H9 (cell line): ENCODE data around the gene SGCD. TPM values are rescaled to one million over a fixed set of nuclear protein-coding genes. Genes with fewer than 3 reads are reported as not detected.

Source experiments
- DNase-seq: peaks from one replicate; pipeline ENCODE4 v3.0.0-alpha.2; 2017
- H2AFZ ChIP-seq: one replicate; pipeline ENCODE4 v1.6.1; 2013; ENCODE audit warnings: mild to moderate bottlenecking, low read length, control low read depth, moderate library complexity
- H2AK5ac ChIP-seq: 2 replicates; pipeline ENCODE4 v1.6.1; 2013; ENCODE audit warnings: low read length, control low read depth, mixed read lengths; ENCODE audit not compliant: insufficient read length
- H2BK120ac ChIP-seq: one replicate; pipeline ENCODE4 v1.6.1; 2013; ENCODE audit warnings: low read depth, mild to moderate bottlenecking, low read length, control low read depth, inconsistent platforms; ENCODE audit not compliant: poor library complexity, severe bottlenecking
- H2BK12ac ChIP-seq: 2 replicates; pipeline ENCODE4 v1.6.1; 2013; ENCODE audit warnings: low read length, control low read depth, mixed read lengths, low read depth; ENCODE audit not compliant: insufficient read length
- H2BK15ac ChIP-seq: 2 replicates; pipeline ENCODE4 v1.6.1; 2013; ENCODE audit warnings: low read depth, low read length, control low read depth
- H2BK20ac ChIP-seq: one replicate; pipeline ENCODE4 v1.6.1; 2013; ENCODE audit warnings: low read depth, mild to moderate bottlenecking, low read length, control low read depth, inconsistent platforms; ENCODE audit not compliant: poor library complexity, severe bottlenecking
- H2BK5ac ChIP-seq: 2 replicates; pipeline ENCODE4 v1.6.1; 2013; ENCODE audit warnings: low read length, control low read depth, mixed read lengths; ENCODE audit not compliant: insufficient read length
- H3K14ac ChIP-seq: 2 replicates; pipeline ENCODE4 v1.6.1; 2013; ENCODE audit warnings: low read length, control low read depth; ENCODE audit not compliant: insufficient read depth
- H3K18ac ChIP-seq: 2 replicates; pipeline ENCODE4 v1.6.1; 2013; ENCODE audit warnings: low read depth, mild to moderate bottlenecking, mixed read lengths, low read length, control low read depth; ENCODE audit not compliant: insufficient read length
- H3K23ac ChIP-seq: 2 replicates; pipeline ENCODE4 v1.6.1; 2013; ENCODE audit warnings: low read length, control low read depth, mixed read lengths, low read depth; ENCODE audit not compliant: insufficient read length
- H3K23me2 ChIP-seq: 2 replicates; pipeline ENCODE4 v1.6.1; 2013; ENCODE audit warnings: low read depth, mild to moderate bottlenecking, mixed read lengths, low read length, control low read depth; ENCODE audit not compliant: insufficient read length, poor library complexity, severe bottlenecking
- H3K27ac ChIP-seq: 2 replicates; pipeline ENCODE4 v1.5.1; 2013; ENCODE audit warnings: low read length, control low read depth, mixed read lengths, low read depth; ENCODE audit not compliant: insufficient read length
- H3K27me3 ChIP-seq: 2 replicates; pipeline ENCODE4 v1.6.1; 2013; ENCODE audit warnings: low read length, control low read depth, inconsistent platforms; ENCODE audit not compliant: insufficient read depth
- H3K4ac ChIP-seq: 2 replicates; pipeline ENCODE4 v1.6.1; 2013; ENCODE audit warnings: low read depth, mild to moderate bottlenecking, control low read depth, inconsistent platforms, low read length, moderate library complexity
- H3K4me1 ChIP-seq: 2 replicates; pipeline ENCODE4 v1.6.1; 2013; ENCODE audit warnings: low read length, control low read depth, inconsistent platforms; ENCODE audit not compliant: insufficient read depth
- H3K4me2 ChIP-seq: 2 replicates; pipeline ENCODE4 v1.6.1; 2013; ENCODE audit warnings: low read length, control low read depth, mixed read lengths; ENCODE audit not compliant: insufficient read length, insufficient read depth
- H3K56ac ChIP-seq: 2 replicates; pipeline ENCODE4 v1.6.1; 2013; ENCODE audit warnings: low read depth, mild to moderate bottlenecking, mixed read lengths, low read length, control low read depth; ENCODE audit not compliant: insufficient read length
- H3K79me1 ChIP-seq: 2 replicates; pipeline ENCODE4 v1.6.1; 2013; ENCODE audit warnings: low read depth, mild to moderate bottlenecking, moderate library complexity, low read length, control low read depth, inconsistent platforms; ENCODE audit not compliant: insufficient read depth, poor library complexity, severe bottlenecking
- H3K79me2 ChIP-seq: 2 replicates; pipeline ENCODE4 v1.6.1; 2013; ENCODE audit warnings: low read length, control low read depth, inconsistent platforms; ENCODE audit not compliant: insufficient read depth
- H3K9ac ChIP-seq: 2 replicates; pipeline ENCODE4 v1.6.1; 2013; ENCODE audit warnings: low read length, control low read depth, mixed read lengths; ENCODE audit not compliant: insufficient read length; ENCODE audit errors: extremely low read depth
- H3K9me3 ChIP-seq: one replicate; pipeline ENCODE4 v1.6.1; 2013; ENCODE audit warnings: low read depth, low read length, inconsistent platforms; ENCODE audit not compliant: control insufficient read depth
- H3T11ph ChIP-seq: one replicate; pipeline ENCODE4 v1.6.1; 2013; ENCODE audit warnings: mild to moderate bottlenecking, low read length, control low read depth, inconsistent platforms
- H4K20me1 ChIP-seq: one replicate; pipeline ENCODE4 v1.6.1; 2013; ENCODE audit not compliant: control insufficient read depth, insufficient read length, insufficient read depth
- H4K5ac ChIP-seq: 2 replicates; pipeline ENCODE4 v1.6.1; 2013; ENCODE audit warnings: low read depth, mild to moderate bottlenecking, mixed read lengths, low read length, control low read depth; ENCODE audit not compliant: insufficient read length
- H4K8ac ChIP-seq: replicated peaks from 2 replicates; pipeline ENCODE4 v1.6.1; 2013; ENCODE audit warnings: low read length, control low read depth, mixed read lengths, low read depth; ENCODE audit not compliant: insufficient read length
- H4K91ac ChIP-seq: 2 replicates; pipeline ENCODE4 v1.6.1; 2013; ENCODE audit warnings: low read depth, mild to moderate bottlenecking, moderate library complexity, mixed read lengths, low read length, control low read depth; ENCODE audit not compliant: insufficient read length
- H3K27ac Mint-ChIP-seq, 3 experiments: 2 replicates in 2 of 3; 3 replicates in 1 of 3; pipeline ENCODE4 v1.8.0; 2020 to 2021; ENCODE audit warnings: mixed read lengths in 3 of 3, mild to moderate bottlenecking in 1 of 3, moderate library complexity in 1 of 3
- H3K27me3 Mint-ChIP-seq: 2 replicates; pipeline ENCODE4 v1.8.0; 2021; ENCODE audit warnings: low read depth, mild to moderate bottlenecking, moderate library complexity, mixed read lengths
- H3K36me3 Mint-ChIP-seq, 3 experiments: 2 replicates in 2 of 3; 3 replicates in 1 of 3; pipeline ENCODE4 v1.8.0; 2020 to 2021; ENCODE audit warnings: low read depth in 3 of 3, mixed read lengths in 3 of 3; ENCODE audit not compliant: insufficient read depth in 1 of 3
- H3K4me1 Mint-ChIP-seq, 2 experiments: 2 replicates each; pipeline ENCODE4 v1.8.0; 2020; ENCODE audit warnings: mixed read lengths in 2 of 2
- H3K4me3 Mint-ChIP-seq, 2 experiments: 2 replicates in 1 of 2; 3 replicates in 1 of 2; pipeline ENCODE4 v1.8.0; 2020 to 2021; ENCODE audit warnings: mild to moderate bottlenecking in 2 of 2, mixed read lengths in 2 of 2, moderate library complexity in 1 of 2
- H3K9me3 Mint-ChIP-seq, 2 experiments: 2 replicates in 1 of 2; 3 replicates in 1 of 2; pipeline ENCODE4 v1.8.0; 2020; ENCODE audit warnings: mild to moderate bottlenecking in 2 of 2, mixed read lengths in 2 of 2, moderate library complexity in 1 of 2
- CTCF ChIP-seq: fragments of 200-600 bp; sonication (generic); conservative IDR thresholded peaks from 3 replicates; pipeline ENCODE4 v1.8.0; 2021; ENCODE audit warnings: antibody characterized with exemption, mild to moderate bottlenecking
- total RNA-seq: library from RNA; stranded (reverse); gene quantifications from 2 replicates; pipeline ENCODE4 v1.2.1, GENCODE V29; 2021

SGCD gene
- total RNA-seq, 1 experiment from 2014 or later, result 0.11 TPM

GRCh38 chr5:156376751-156377150 is 49.8 kb downstream of the SGCD start:
- Histone ChIP-seq H4K91ac (no peak overlapping the region), H3K4me1 (no peaks in the 10 kb centered on the region), H3K14ac (no peak overlapping the region), H3K4me2 (no peak overlapping the region), H2BK120ac (no peak overlapping the region), H4K20me1 (no peaks in the 10 kb centered on the region), H3K23me2 (no peaks in the 10 kb centered on the region), H3K79me1 (no peaks in the 10 kb centered on the region), H3T11ph (no peak overlapping the region), H3K27ac (no peak overlapping the region), H3K4ac (no peak overlapping the region), H3K56ac (no peak overlapping the region), H4K5ac (no peak overlapping the region), H2AK5ac (no peak overlapping the region), H2BK15ac (no peak overlapping the region), H2BK20ac (no peak overlapping the region), H2BK5ac (no peak overlapping the region), H3K9ac (no peak overlapping the region), H3K9me3 (no peaks in the 10 kb centered on the region), H3K27me3 (no peaks in the 10 kb centered on the region), H3K79me2 (no peaks in the 10 kb centered on the region), H4K8ac (no peak overlapping the region), H2AFZ (no peak overlapping the region), H3K23ac (no peak overlapping the region), H2BK12ac (no peak overlapping the region), H3K18ac (no peak overlapping the region)
- H3K4me1 Mint-ChIP-seq, result no peaks in the 10 kb centered on the region
- no peak overlapping the region for H3K4me3 Mint-ChIP-seq
- no peaks in the 10 kb centered on the region for H3K36me3 Mint-ChIP-seq
- DNase-seq, result no peak
- no peak for TF ChIP-seq CTCF
- no peak overlapping the region for H3K27ac Mint-ChIP-seq
- H3K27me3 Mint-ChIP-seq, result no peaks in the 10 kb centered on the region
- H3K9me3 Mint-ChIP-seq, result no peaks in the 10 kb centered on the region; a peak in 1 of 5 replicates
